BLaER1 (cell line): Measurements from ENCODE around the gene RIMKLB.

ENCODE experiments used
- H3K27ac ChIP-seq: shearing (Covaris generic); formaldehyde crosslinking; 2 replicates; pipeline ENCODE4 v1.8.1; 2022
- H3K27me3 ChIP-seq: shearing (Covaris generic); formaldehyde crosslinking; 2 replicates; pipeline ENCODE4 v1.8.1; 2022
- H3K36me3 ChIP-seq: shearing (Covaris generic); formaldehyde crosslinking; 2 replicates; pipeline ENCODE4 v1.8.1; 2022
- H3K4me1 ChIP-seq: shearing (Covaris generic); formaldehyde crosslinking; 2 replicates; pipeline ENCODE4 v1.8.1; 2022
- H3K4me2 ChIP-seq: shearing (Covaris generic); formaldehyde crosslinking; 2 replicates; pipeline ENCODE4 v1.8.1; 2022
- H3K4me3 ChIP-seq: shearing (Covaris generic); formaldehyde crosslinking; 2 replicates; pipeline ENCODE4 v1.8.1; 2022
- H3K9ac ChIP-seq: shearing (Covaris generic); formaldehyde crosslinking; 2 replicates; pipeline ENCODE4 v1.8.1; 2022
- H3K9me3 ChIP-seq: shearing (Covaris generic); formaldehyde crosslinking; 2 replicates; pipeline ENCODE4 v1.8.1; 2022
- H4K20me1 ChIP-seq: shearing (Covaris generic); formaldehyde crosslinking; 2 replicates; pipeline ENCODE4 v1.8.1; 2022
- Cebpa-rat ChIP-seq: shearing (Covaris generic); IDR thresholded peaks from 2 replicates; pipeline ENCODE4 v1.8.1; 2022

Gene RIMKLB

GRCh38 chr12:8829621-8830020 is 131.8 kb downstream of the RIMKLB start:
- H3K9me3 ChIP-seq, result peaks cover 14% of the 10 kb centered on the region
- H3K27ac ChIP-seq, result no peak overlapping the region
- TF ChIP-seq Cebpa-rat, result no peak
- H3K4me1 ChIP-seq, result no peaks in the 10 kb centered on the region
- no peaks in the 10 kb centered on the region for H3K36me3 ChIP-seq
- no peaks in the 10 kb centered on the region for H4K20me1 ChIP-seq
- H3K4me3 ChIP-seq, result no peak overlapping the region
- no peaks in the 10 kb centered on the region for H3K27me3 ChIP-seq
- H3K9ac ChIP-seq, result no peak overlapping the region
- H3K4me2 ChIP-seq, result no peak overlapping the region

GRCh38 chr12:8831116-8831515 is 133.3 kb downstream of the RIMKLB start:
- Histone ChIP-seq H3K27me3 (no peaks in the 10 kb centered on the region), H4K20me1 (no peaks in the 10 kb centered on the region), H3K9ac (no peak overlapping the region), H3K9me3 (peaks cover 10% of the 10 kb centered on the region; the same call in 1 of the 2 replicates), H3K4me1 (no peaks in the 10 kb centered on the region), H3K4me3 (no peak overlapping the region), H3K4me2 (no peak overlapping the region), H3K27ac (no peak overlapping the region), H3K36me3 (no peaks in the 10 kb centered on the region)
- TF ChIP-seq Cebpa-rat, result no peak

- no peak for TF ChIP-seq Cebpa-rat
- Histone ChIP-seq H4K20me1 (no peaks in the 10 kb centered on the region), H3K4me3 (no peak overlapping the region), H3K27me3 (no peaks in the 10 kb centered on the region), H3K4me2 (no peak overlapping the region), H3K36me3 (no peaks in the 10 kb centered on the region), H3K9ac (no peak overlapping the region), H3K4me1 (no peaks in the 10 kb centered on the region), H3K9me3 (no peaks in the 10 kb centered on the region), H3K27ac (no peak overlapping the region)
These were observed 134.7 kb downstream of the RIMKLB start for GRCh38 chr12:8832500-8832899.
